Measurements from ENCODE around the gene SIK3. TPM values are rescaled to one million over a fixed set of nuclear protein-coding genes. Genes with fewer than 3 reads are reported as not detected.

The SIK3 gene
- total and polyA plus RNA-seq, 11 donors, result 11.8 to 67.4 (median 38.1) TPM

DNA sequence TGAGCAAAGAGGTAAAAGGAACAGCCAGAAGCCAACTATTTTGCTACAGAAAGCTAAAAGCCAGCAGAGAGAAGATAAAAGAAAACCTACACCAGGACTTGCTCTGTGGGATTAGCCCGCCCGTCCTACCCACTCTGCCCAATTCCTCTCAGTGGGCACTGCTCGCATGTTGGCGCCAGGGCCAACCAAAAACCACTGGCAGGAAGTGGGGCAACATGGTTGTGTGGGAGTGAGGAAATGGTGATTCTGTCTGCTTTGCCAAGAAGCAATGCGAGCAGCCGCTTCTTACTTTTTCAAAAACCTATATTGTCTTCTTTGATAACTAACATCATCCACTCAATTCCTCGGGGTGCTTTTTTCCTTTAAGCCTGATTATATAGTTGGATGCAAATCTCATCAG is 246.6 kb downstream of the SIK3 start:
- Histone ChIP-seq H3K27ac (peak overlapping the region in 1 of 12 donors; percentile 87), H3K27me3 (no peaks in the 10 kb centered on the region), H3K9me3 (no peaks in the 10 kb centered on the region), H3K4me1 (peaks cover 0 to 58% (median 18%) of the 10 kb centered on the region in 12 donors), H3K4me3 (no peak overlapping the region), H3K36me3 (peaks cover 0 to 65% (median 40%) of the 10 kb centered on the region in 9 donors)
- DNase-seq (no peak), ATAC-seq (peak in 1 of 4 donors; percentile 43)
- 80 to 87% (median 85%) methylated on average over 7 of the region's 7 CpGs for WGBS, 4 donors
- intact Hi-C loops (cut with DNase I), result no loop called here
- TF ChIP-seq, protein P1, sequence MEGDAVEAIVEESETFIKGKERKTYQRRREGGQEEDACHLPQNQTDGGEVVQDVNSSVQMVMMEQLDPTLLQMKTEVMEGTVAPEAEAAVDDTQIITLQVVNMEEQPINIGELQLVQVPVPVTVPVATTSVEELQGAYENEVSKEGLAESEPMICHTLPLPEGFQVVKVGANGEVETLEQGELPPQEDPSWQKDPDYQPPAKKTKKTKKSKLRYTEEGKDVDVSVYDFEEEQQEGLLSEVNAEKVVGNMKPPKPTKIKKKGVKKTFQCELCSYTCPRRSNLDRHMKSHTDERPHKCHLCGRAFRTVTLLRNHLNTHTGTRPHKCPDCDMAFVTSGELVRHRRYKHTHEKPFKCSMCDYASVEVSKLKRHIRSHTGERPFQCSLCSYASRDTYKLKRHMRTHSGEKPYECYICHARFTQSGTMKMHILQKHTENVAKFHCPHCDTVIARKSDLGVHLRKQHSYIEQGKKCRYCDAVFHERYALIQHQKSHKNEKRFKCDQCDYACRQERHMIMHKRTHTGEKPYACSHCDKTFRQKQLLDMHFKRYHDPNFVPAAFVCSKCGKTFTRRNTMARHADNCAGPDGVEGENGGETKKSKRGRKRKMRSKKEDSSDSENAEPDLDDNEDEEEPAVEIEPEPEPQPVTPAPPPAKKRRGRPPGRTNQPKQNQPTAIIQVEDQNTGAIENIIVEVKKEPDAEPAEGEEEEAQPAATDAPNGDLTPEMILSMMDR (IDR thresholded peaks at IDR 0.05), result no peak
- TF ChIP-seq POLR2A (IDR thresholded peaks at IDR 0.05), result no peak

DNA sequence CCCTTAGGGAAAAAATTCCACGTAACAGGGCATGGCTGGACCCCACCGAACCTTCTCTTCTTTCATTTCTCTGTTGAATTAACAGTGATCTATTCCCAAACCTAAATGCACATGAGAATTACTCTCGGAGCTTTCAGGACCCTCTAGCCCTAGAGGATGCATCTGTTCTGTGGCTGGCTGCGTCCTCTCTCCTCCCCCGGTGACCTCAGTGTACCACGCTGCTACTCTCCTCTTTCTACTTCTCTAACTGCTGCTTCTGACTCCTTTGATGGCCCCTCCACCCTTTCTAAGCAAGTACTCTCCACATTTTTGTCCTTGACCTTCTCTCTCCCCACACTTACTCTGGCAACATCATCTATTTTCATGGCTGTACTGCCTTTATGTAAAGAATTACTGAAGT is 248.7 kb downstream of the SIK3 start:
- no peaks in the 10 kb centered on the region for H3K9me3 ChIP-seq
- H3K4me1 ChIP-seq, result peaks cover 0 to 45% (median 22%) of the 10 kb centered on the region in 12 donors
- H3K4me3 ChIP-seq, result no peak overlapping the region
- H3K27me3 ChIP-seq, result no peaks in the 10 kb centered on the region
- 87 to 95% (median 93%) methylated on average over 6 of the region's 6 CpGs for WGBS, 4 donors
- ATAC-seq, result no peak
- TF ChIP-seq POLR2A (IDR thresholded peaks at IDR 0.05), result no peak
- TF ChIP-seq, protein P1 (IDR thresholded peaks at IDR 0.05), result no peak
- no peak overlapping the region for H3K27ac ChIP-seq
- no peak for DNase-seq
- peaks cover 0 to 65% (median 53%) of the 10 kb centered on the region in 9 donors for H3K36me3 ChIP-seq
- intact Hi-C loops (cut with DNase I), result no loop called here

DNA sequence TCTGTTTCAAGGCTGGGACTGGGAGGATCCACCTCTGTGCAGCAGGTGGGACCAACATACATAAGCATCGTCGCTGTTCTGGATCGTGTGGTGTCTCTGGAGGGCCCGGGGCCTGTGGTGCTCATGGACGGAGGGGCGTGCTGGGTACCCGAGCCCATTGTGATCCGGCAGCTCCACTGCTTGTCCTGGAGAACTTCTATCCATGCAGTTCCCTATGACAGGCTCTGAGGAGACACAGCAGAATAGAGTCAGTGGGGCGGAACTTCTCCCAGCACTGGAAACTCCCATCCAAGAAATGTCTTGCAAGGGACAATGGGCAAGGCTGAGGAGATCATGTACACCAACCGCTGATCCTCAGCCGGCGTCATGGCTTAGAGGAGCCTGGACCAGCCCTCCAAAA is 249.2 kb downstream of the SIK3 start:
- Histone ChIP-seq H3K9me3 (no peaks in the 10 kb centered on the region), H3K4me3 (no peak overlapping the region), H3K4me1 (peaks cover 0 to 40% (median 22%) of the 10 kb centered on the region in 12 donors), H3K27ac (no peak overlapping the region), H3K27me3 (no peaks in the 10 kb centered on the region), H3K36me3 (peaks cover 0 to 64% (median 55%) of the 10 kb centered on the region in 9 donors)
- 95 to 99% (median 97%) methylated on average over 11 to 12 of the region's 12 CpGs for WGBS, 4 donors
- intact Hi-C loops (cut with DNase I), result no loop called here
- ATAC-seq (peak in 1 of 4 donors; percentile 7), DNase-seq (no peak)
- TF ChIP-seq, protein P1 (IDR thresholded peaks at IDR 0.05), result no peak
- no peak for TF ChIP-seq POLR2A (IDR thresholded peaks at IDR 0.05)

DNA sequence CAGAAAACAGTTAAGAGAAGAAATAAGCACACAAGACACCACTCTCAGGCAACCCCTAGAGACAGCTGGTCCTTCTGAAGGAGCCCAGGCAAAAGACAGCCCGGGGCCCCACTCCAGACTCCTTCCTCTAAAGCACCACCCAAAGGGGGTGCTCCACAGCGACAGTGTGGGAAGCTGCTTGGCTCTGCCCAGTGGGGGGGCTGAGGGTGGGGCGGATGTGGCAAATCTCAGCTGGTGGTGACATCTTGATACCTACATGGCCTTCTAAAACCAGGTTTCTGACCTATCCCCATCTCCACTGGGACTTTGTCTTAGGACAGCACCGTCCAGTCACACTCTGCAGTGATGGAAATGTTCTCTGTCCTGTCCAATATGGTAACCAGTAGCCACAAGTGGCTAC is 250.6 kb downstream of the SIK3 start:
- ATAC-seq (no peak), DNase-seq (no peak)
- Histone ChIP-seq H3K9me3 (no peaks in the 10 kb centered on the region), H3K27ac (no peak overlapping the region), H3K27me3 (no peaks in the 10 kb centered on the region), H3K4me3 (no peak overlapping the region), H3K4me1 (peaks cover 0 to 27% (median 13%) of the 10 kb centered on the region in 12 donors), H3K36me3 (peaks cover 0 to 68% (median 62%) of the 10 kb centered on the region in 9 donors)
- TF ChIP-seq, protein P1 (IDR thresholded peaks at IDR 0.05), result no peak
- no peak for TF ChIP-seq POLR2A (IDR thresholded peaks at IDR 0.05)
- intact Hi-C loops (cut with DNase I), result no loop called here
- 95 to 99% (median 96%) methylated on average over 4 of the region's 4 CpGs for WGBS, 4 donors

Data from heart left ventricle (tissue), 16 donors.